ENCODE measurements around the gene CR1L.
"Not testable (repeated sequence)": the region's sequence is repeated elsewhere in the genome, so short reads cannot be mapped to it uniquely, and the experiment has no call there.

The CR1L gene

GRCh38 chr1:207680590-207681388, 35.9 kb downstream of the CR1L start:
- DNase-seq (ENCODE audit: low read depth, low spot score) = not testable (repeated sequence)

- DNase-seq (ENCODE audit: low read depth, low spot score) = not testable (repeated sequence)
Observed at GRCh38 chr1:207682872-207683434, 38.0 kb downstream of the CR1L start.

GRCh38 chr1:207690551-207690950, 45.6 kb downstream of the CR1L start:
- DNase-seq (ENCODE audit: low read depth, low spot score) = not testable (repeated sequence)

GRCh38 chr1:207691010-207691409, 46.1 kb downstream of the CR1L start:
- no peak for DNase-seq (ENCODE audit: low read depth, low spot score)

GRCh38 chr1:207691841-207692240, 46.9 kb downstream of the CR1L start:
- DNase-seq (ENCODE audit: low read depth, low spot score) = no peak

- not testable (repeated sequence) for DNase-seq (ENCODE audit: low read depth, low spot score)
Observed at GRCh38 chr1:207692291-207692690, 47.4 kb downstream of the CR1L start.

GRCh38 chr1:207695891-207696290, 51.0 kb downstream of the CR1L start:
- no peak for DNase-seq (ENCODE audit: low read depth, low spot score)

GRCh38 chr1:207698822-207699483, 54.0 kb downstream of the CR1L start:
- peak; percentile 15 for DNase-seq (ENCODE audit: low read depth, low spot score)

- no peak for DNase-seq (ENCODE audit: low read depth, low spot score)
Observed at GRCh38 chr1:207702317-207702716, 57.4 kb downstream of the CR1L start.

GRCh38 chr1:207703712-207704111, 58.8 kb downstream of the CR1L start:
- no peak for DNase-seq (ENCODE audit: low read depth, low spot score)

- not testable (repeated sequence) for DNase-seq (ENCODE audit: low read depth, low spot score)
Observed at GRCh38 chr1:207708004-207708403, 63.1 kb downstream of the CR1L start.

GRCh38 chr1:207711285-207711684, 66.4 kb downstream of the CR1L start:
- no peak for DNase-seq (ENCODE audit: low read depth, low spot score)

- DNase-seq (ENCODE audit: low read depth, low spot score) = not testable (repeated sequence)
Observed at GRCh38 chr1:207712701-207713100, 67.8 kb downstream of the CR1L start.

GRCh38 chr1:207713529-207713928, 68.6 kb downstream of the CR1L start:
- DNase-seq (ENCODE audit: low read depth, low spot score) = no peak

- no peak for DNase-seq (ENCODE audit: low read depth, low spot score)
Observed at GRCh38 chr1:207719234-207719633, 74.3 kb downstream of the CR1L start.

- not testable (repeated sequence) for DNase-seq (ENCODE audit: low read depth, low spot score)
Observed at GRCh38 chr1:207728200-207728858, 83.4 kb downstream of the CR1L start.

- not testable (repeated sequence) for DNase-seq (ENCODE audit: low read depth, low spot score)
Observed at GRCh38 chr1:207737503-207738157, 92.7 kb downstream of the CR1L start.

GRCh38 chr1:207738158-207738659, 93.3 kb downstream of the CR1L start:
- DNase-seq (ENCODE audit: low read depth, low spot score) = not testable (repeated sequence)

- DNase-seq (ENCODE audit: low read depth, low spot score) = no peak
Observed at GRCh38 chr1:207740207-207740606, 95.3 kb downstream of the CR1L start.

- DNase-seq (ENCODE audit: low read depth, low spot score) = no peak
Observed at GRCh38 chr1:207742850-207743555, 98.1 kb downstream of the CR1L start.
